Measurements from ENCODE around the gene ITGB5. TPM values are rescaled to one million over a fixed set of nuclear protein-coding genes. Genes with fewer than 3 reads are reported as not detected.
A peak's percentile ranks its signal among the peaks of the same experiment; 100 is the strongest.

The ITGB5 gene
- total RNA-seq, 2 experiments from 2014 or later = 0.34 to 0.97 TPM

DNA sequence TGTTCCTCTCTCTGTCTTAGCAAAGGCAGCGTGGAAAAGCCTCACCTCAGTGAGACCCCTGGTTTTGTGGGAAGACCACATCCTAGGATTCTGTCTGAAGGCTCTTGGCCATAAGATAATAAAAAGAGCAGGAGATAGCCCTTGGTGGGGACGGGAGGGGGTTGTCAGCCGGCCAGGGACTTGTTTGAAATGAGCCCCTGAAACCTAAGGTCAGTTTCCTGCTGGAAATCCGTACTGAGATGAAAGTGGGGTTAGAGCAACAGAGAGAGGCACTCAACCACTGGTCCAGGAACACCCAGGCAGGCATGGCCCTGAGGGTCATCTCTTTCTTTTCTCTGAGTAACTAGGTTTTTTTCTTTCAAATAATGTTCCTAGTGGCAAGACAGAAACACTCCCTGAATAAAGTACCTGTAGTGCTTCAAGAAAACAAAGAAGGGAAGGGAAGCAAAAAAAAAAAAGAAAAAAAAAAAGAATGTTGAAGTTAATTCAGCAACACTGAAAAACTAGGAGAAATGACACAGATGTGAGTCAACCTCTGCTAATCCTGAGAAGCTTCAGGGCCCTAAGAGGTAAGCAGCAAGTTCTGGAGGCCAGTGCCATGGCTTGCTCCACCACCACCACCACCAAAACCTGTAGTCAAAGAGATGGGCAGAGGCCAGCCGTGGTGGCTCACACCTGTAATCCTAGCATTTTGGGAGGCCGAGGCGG is 3.2 kb downstream of the ITGB5 start:
- H3K4me1 Mint-ChIP-seq = peaks cover 8% of the 10 kb centered on the region
- no peak overlapping the region for H3K27ac Mint-ChIP-seq
- no peaks in the 10 kb centered on the region for H3K9me3 Mint-ChIP-seq
- DNase-seq = no peak
- no peak overlapping the region for H3K4me3 Mint-ChIP-seq
- H3K27me3 Mint-ChIP-seq = peaks cover 56% of the 10 kb centered on the region
- H3K36me3 Mint-ChIP-seq = no peaks in the 10 kb centered on the region

- Mint-ChIP-seq H3K9me3 (no peaks in the 10 kb centered on the region), H3K27ac (no peak overlapping the region), H3K4me3 (no peak overlapping the region), H3K36me3 (no peaks in the 10 kb centered on the region), H3K4me1 (peaks cover 12% of the 10 kb centered on the region), H3K27me3 (peaks cover 49% of the 10 kb centered on the region)
- DNase-seq = no peak
Measured at GRCh38 chr3:124882816-124883747, 4.1 kb downstream of the ITGB5 start.

DNA sequence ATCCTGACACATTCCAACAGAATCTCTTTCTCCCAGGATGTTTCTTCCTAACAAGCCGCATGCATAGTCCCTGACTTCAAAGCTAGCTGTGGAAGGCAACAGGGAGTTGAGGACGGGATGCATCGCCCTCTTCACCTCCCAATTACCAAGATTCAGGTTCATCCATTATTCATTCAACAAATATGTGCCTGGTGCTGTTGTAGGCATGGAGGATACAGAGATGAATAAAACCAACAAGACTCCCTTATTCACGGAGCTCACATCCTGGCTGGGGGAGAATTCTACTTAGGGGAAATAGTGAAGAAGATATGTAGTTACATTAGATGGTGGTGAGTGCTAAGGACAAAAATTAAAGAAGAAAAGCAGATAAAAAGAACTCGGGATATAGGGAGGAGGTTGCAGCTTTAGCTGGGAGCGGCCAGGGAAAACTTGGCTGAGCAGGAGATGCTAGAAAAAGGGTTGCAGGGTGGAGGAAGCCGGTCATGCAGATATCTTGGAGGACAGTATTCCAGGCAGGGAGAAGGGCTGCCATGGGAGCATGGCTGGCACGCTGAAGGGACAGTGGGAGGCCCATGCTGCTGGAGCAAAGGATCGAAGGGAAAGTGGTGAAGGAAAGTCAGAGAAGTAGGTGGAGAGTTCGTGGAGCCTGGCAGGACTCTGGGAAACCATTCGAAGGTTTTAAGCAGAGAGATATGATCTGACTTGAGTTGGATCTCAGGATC is 5.0 kb downstream of the ITGB5 start:
- no peak for DNase-seq
- peaks cover 11% of the 10 kb centered on the region for H3K4me1 Mint-ChIP-seq
- no peaks in the 10 kb centered on the region for H3K9me3 Mint-ChIP-seq
- no peaks in the 10 kb centered on the region for H3K36me3 Mint-ChIP-seq
- no peak overlapping the region for H3K4me3 Mint-ChIP-seq
- peaks cover 42% of the 10 kb centered on the region for H3K27me3 Mint-ChIP-seq
- H3K27ac Mint-ChIP-seq = no peak overlapping the region

DNA sequence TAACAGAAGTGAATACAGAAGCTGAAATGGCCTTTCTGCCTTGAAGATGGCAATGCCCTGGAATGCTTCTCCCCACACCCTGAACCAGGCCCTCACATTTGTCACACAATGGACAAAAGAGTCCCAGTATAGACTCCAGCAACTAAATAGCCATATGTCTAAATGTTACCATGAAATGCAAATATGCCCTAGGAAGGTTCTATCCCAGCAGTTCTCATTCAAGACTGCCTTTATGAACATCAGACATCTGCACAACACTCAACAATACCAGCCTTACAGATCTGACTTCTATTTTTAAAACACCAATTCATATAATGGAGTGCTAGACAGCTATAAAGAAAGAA is 7.9 kb downstream of the ITGB5 start:
- no peaks in the 10 kb centered on the region for H3K36me3 Mint-ChIP-seq
- H3K27me3 Mint-ChIP-seq = peaks cover 25% of the 10 kb centered on the region
- no peak overlapping the region for H3K4me3 Mint-ChIP-seq
- no peaks in the 10 kb centered on the region for H3K9me3 Mint-ChIP-seq
- no peak overlapping the region for H3K27ac Mint-ChIP-seq
- peaks cover 11% of the 10 kb centered on the region for H3K4me1 Mint-ChIP-seq
- DNase-seq = no peak

DNA sequence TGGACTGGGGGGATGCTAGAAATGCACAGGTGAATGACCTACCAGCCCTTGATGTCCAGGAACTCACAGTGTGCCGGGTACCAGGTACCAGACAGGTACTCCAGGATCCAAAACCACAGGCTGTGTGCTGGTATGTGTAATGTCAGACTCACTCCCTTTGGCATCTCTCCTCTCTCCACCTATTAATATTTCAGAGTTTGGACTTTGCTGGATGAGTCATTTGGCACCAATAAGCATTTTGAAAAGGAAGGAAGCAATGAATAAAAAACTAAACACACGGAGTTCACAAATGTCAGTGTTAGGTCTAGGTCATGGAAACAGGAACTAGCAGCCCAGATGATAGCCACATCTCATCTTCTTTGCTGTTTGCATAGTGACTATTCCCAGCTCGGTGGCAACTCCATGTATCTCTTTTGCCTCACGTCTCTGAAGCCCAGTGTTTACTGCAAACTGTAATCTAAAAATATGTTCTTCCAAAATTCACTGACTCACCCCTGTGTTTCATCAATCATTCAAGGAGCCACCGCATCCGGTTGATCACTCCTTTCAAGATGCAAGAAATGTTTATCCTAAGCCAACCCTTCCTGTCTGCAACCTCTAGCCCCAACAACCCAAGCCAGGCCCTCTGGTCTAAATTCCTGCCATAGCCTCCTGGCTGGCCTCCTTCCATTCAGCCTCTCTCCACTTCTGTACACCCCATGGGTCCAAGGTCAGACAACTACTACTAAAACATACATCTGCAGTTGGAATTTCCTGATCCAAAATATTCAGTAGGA is 8.4 kb downstream of the ITGB5 start:
- H3K4me3 Mint-ChIP-seq = no peak overlapping the region
- H3K27ac Mint-ChIP-seq = no peak overlapping the region
- no peaks in the 10 kb centered on the region for H3K9me3 Mint-ChIP-seq
- H3K4me1 Mint-ChIP-seq = peaks cover 11% of the 10 kb centered on the region
- peaks cover 20% of the 10 kb centered on the region for H3K27me3 Mint-ChIP-seq
- peak; percentile 20 for DNase-seq
- no peaks in the 10 kb centered on the region for H3K36me3 Mint-ChIP-seq

DNA sequence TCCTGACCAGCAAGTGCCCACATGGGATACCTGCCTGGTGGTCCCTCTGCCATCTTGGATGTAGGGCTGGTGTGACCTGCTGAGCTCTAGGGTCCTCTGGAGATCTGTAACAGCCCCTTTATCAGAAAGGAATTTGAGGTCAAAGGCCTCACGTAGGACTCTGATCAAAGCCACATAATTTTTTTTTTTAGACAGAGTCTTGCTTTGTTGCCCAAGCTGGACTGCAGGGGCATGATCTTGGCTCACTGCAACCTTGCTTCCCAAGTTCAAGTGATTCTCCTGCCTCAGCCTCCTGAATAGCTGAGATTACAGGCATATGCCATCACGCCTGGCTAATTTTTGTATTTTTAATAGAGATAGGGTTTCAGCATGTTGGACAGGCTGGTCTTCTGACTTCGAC is 9.5 kb downstream of the ITGB5 start:
- no peaks in the 10 kb centered on the region for H3K36me3 Mint-ChIP-seq
- DNase-seq = no peak
- H3K9me3 Mint-ChIP-seq = no peaks in the 10 kb centered on the region
- H3K27ac Mint-ChIP-seq = no peak overlapping the region
- no peak overlapping the region for H3K4me3 Mint-ChIP-seq
- H3K4me1 Mint-ChIP-seq = peaks cover 11% of the 10 kb centered on the region
- peaks cover 15% of the 10 kb centered on the region for H3K27me3 Mint-ChIP-seq

GRCh38 chr3:124876401-124876878 is 10.7 kb downstream of the ITGB5 start:
- no peak overlapping the region for H3K27ac Mint-ChIP-seq
- no peaks in the 10 kb centered on the region for H3K9me3 Mint-ChIP-seq
- no peak for DNase-seq
- H3K36me3 Mint-ChIP-seq = no peaks in the 10 kb centered on the region
- no peak overlapping the region for H3K4me3 Mint-ChIP-seq
- peaks cover 7% of the 10 kb centered on the region for H3K27me3 Mint-ChIP-seq
- peaks cover 11% of the 10 kb centered on the region for H3K4me1 Mint-ChIP-seq

- H3K27me3 Mint-ChIP-seq = peaks cover 3% of the 10 kb centered on the region
- H3K36me3 Mint-ChIP-seq = no peaks in the 10 kb centered on the region
- H3K4me1 Mint-ChIP-seq = no peaks in the 10 kb centered on the region
- DNase-seq = no peak
- H3K27ac Mint-ChIP-seq = no peak overlapping the region
- no peak overlapping the region for H3K4me3 Mint-ChIP-seq
- H3K9me3 Mint-ChIP-seq = no peaks in the 10 kb centered on the region
Measured at GRCh38 chr3:124873226-124873625, 13.9 kb downstream of the ITGB5 start.

- no peak for DNase-seq
- no peaks in the 10 kb centered on the region for H3K4me1 Mint-ChIP-seq
- H3K27ac Mint-ChIP-seq = no peak overlapping the region
- no peaks in the 10 kb centered on the region for H3K27me3 Mint-ChIP-seq
- H3K36me3 Mint-ChIP-seq = no peaks in the 10 kb centered on the region
- no peak overlapping the region for H3K4me3 Mint-ChIP-seq
- no peaks in the 10 kb centered on the region for H3K9me3 Mint-ChIP-seq
Measured at GRCh38 chr3:124867511-124867910, 19.7 kb downstream of the ITGB5 start.

DNA sequence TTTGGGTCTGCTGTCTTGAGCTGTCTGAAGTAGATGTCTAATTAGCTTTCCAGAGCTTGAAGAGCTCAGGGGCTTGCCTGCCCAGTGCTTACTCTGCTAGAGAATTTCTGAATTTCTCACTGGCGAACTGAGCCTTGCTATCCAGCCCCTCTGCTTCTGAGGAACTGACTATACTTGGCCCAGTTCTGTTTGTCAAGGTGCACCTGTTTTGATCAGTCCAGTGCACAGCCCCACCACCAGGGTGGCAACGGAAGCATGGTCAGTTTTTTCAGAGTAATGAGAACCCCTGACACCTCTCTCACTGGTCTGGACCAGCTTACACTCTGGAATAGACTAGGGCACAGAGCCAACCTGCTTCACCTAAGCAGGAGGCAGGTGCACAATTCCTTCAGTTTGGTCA is 25.2 kb downstream of the ITGB5 start:
- no peaks in the 10 kb centered on the region for H3K9me3 Mint-ChIP-seq
- peaks cover 9% of the 10 kb centered on the region for H3K27me3 Mint-ChIP-seq
- no peaks in the 10 kb centered on the region for H3K36me3 Mint-ChIP-seq
- DNase-seq = no peak
- H3K4me3 Mint-ChIP-seq = no peak overlapping the region
- H3K27ac Mint-ChIP-seq = no peak overlapping the region
- no peaks in the 10 kb centered on the region for H3K4me1 Mint-ChIP-seq

DNA sequence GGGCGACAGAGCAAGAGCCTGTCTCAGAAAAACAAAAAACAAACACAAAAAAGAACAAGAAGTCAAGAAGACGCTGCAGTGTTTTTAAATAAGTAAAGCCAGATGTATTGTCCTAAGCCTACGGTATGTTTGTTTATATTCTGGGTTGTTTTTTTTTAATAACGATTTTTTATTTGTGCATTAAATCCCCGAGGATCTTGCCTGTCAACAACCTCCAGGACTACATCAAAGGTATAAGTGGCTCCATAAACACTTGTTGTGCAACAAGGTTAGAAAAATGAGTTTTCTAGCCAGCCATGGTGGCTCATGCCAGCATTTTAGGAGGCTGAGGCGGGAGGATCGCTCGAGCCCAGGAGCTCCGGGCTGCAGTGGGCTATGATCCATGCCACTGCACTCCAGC is 26.1 kb downstream of the ITGB5 start:
- Mint-ChIP-seq H3K9me3 (no peaks in the 10 kb centered on the region), H3K27me3 (peaks cover 14% of the 10 kb centered on the region), H3K36me3 (no peaks in the 10 kb centered on the region), H3K4me3 (no peak overlapping the region), H3K27ac (no peak overlapping the region), H3K4me1 (no peaks in the 10 kb centered on the region)
- DNase-seq = no peak

DNA sequence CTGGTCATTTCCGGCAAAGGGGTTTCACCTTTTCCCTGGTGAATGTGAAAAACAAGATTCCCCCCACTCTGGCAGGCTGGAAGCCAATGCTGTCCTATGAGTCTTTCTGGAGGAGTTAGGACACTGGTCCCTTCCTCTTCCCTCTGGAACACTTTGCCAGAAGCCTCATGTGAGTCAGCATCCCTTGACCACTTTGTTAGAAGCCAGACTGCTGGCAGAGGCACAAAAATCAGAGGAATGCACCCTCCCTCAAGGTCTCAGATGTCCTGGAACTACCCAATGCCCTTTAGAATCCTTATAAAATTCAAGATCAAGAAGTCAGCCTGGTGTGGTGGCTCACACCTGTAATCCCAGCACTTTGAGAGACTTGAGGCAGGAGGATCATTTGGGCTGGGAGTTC is 26.6 kb downstream of the ITGB5 start:
- no peak for DNase-seq
- Mint-ChIP-seq H3K27me3 (peaks cover 14% of the 10 kb centered on the region), H3K9me3 (no peaks in the 10 kb centered on the region), H3K4me1 (no peaks in the 10 kb centered on the region), H3K4me3 (no peak overlapping the region), H3K36me3 (no peaks in the 10 kb centered on the region), H3K27ac (no peak overlapping the region)

DNA sequence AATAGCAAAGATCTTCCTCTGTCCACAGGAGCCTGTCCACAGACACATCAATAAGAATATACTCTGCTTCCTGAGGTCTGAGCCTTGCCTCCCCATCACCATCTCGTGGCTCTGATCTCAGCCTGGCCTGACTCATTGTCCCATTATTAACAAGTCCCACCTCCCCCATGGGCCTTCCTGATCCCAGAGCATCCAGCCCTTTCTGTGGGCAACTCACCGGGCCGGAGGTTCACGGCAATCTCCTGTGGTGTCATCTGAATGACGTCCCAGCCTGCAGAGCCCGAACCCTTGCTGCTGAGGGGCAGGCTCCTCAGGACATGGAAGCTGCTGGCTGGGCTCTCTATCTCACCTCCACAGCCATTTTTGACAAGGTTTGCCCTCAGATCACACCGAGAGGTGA is 28.1 kb downstream of the ITGB5 start:
- Mint-ChIP-seq H3K4me1 (no peaks in the 10 kb centered on the region), H3K4me3 (no peak overlapping the region), H3K36me3 (no peaks in the 10 kb centered on the region), H3K27ac (no peak overlapping the region), H3K27me3 (peaks cover 14% of the 10 kb centered on the region), H3K9me3 (no peaks in the 10 kb centered on the region)
- no peak for DNase-seq

DNA sequence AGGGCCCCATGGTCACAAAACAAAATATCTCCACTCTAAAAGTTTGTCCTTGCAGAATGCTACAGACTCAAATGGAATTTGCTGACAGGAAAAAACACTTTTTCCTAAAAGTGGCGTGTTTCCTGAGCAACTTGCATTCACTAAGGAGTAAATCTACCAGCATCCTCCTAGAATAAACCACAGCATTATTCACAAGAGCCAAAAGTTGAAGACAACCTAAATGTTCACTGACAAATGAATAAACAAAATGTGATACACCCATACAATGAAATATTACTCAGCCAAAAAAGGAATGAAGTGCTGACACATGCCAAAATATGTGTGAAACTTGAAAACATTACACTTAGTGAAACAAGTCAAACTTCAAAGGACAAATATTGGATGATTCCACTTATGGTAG is 28.9 kb downstream of the ITGB5 start:
- DNase-seq = no peak
- Mint-ChIP-seq H3K36me3 (no peaks in the 10 kb centered on the region), H3K27me3 (peaks cover 14% of the 10 kb centered on the region), H3K4me1 (no peaks in the 10 kb centered on the region), H3K4me3 (no peak overlapping the region), H3K27ac (no peak overlapping the region), H3K9me3 (no peaks in the 10 kb centered on the region)
